Stomach (tissue), 9 donors: ENCODE data around the gene CLDN7. TPM values are rescaled to one million over a fixed set of nuclear protein-coding genes. Genes with fewer than 3 reads are reported as not detected.
A peak's percentile ranks its signal among the peaks of the same experiment; 100 is the strongest.

Source experiments
- DNase-seq, 2 donors: peaks; one replicate each; pipeline versions ENCODE4 v3.0.0 to v3.0.0-alpha.2; 2013 to 2019
- H3K27ac ChIP-seq, 5 donors: fragments of 200-600 bp in 4 of 5; sonication (generic) in 4 of 5; one replicate each; pipeline ENCODE4 v1.5.1; 2013 to 2019; ENCODE audit warnings: mild to moderate bottlenecking in 1 of 5, moderate library complexity in 1 of 5
- H3K27me3 ChIP-seq, 3 donors: fragments of 200-600 bp; sonication (generic); one replicate each; pipeline ENCODE4 v1.5.1; 2017 to 2019; ENCODE audit warnings: mixed run types in 1 of 3
- H3K36me3 ChIP-seq, 4 donors: fragments of 200-600 bp; sonication (generic); 1 replicate in 3 of 4; 2 replicates in 1 of 4; pipeline ENCODE4 v1.5.1; 2016 to 2019
- H3K4me1 ChIP-seq, 4 donors: fragments of 200-600 bp; sonication (generic); one replicate each; pipeline ENCODE4 v1.5.1; 2016 to 2019
- H3K4me3 ChIP-seq, 4 donors: fragments of 200-600 bp; sonication (generic) in 3 of 4; one replicate each; pipeline ENCODE4 v1.5.1; 2016 to 2019; ENCODE audit warnings: mild to moderate bottlenecking in 1 of 4
- H3K9me3 ChIP-seq, 4 donors: fragments of 200-600 bp; sonication (generic); one replicate each; pipeline ENCODE4 v1.5.1; 2016 to 2019
- EP300 ChIP-seq: sonication (generic); formaldehyde crosslinking; IDR thresholded peaks from one replicate; pipeline ENCODE4 v1.6.1; 2017; ENCODE audit warnings: antibody characterized with exemption
- POLR2A ChIP-seq, 4 donors: fragments of 450-650 bp; IDR thresholded peaks; one replicate each; pipeline ENCODE4 v1.6.1; 2016; ENCODE audit warnings: antibody characterized with exemption in 4 of 4, control low read depth in 2 of 4, mild to moderate bottlenecking in 1 of 4, moderate library complexity in 1 of 4
- POLR2AphosphoS5 ChIP-seq, 3 donors: sonication (generic); formaldehyde crosslinking; IDR thresholded peaks; one replicate each; pipeline ENCODE4 v1.6.1; 2016; ENCODE audit warnings: antibody characterized with exemption in 3 of 3
- WGBS, 5 donors: extraction: QIAGEN DNeasy Blood & Tissue Kit in 3 of 5; methylation state at CpG; one replicate each; pipeline versions ENCODE4 v1.1.5 to v1.1.7; 2013 to 2018; 5-methylcytosine and 5-hydroxymethylcytosine counted together
- intact Hi-C: fragments of 100-400 bp; cut with DNase I; formaldehyde crosslinking; loops from one replicate; pipeline ENCODE4 v1.15.1; 2023; ENCODE audit warnings: low total_unique reads
- polyA plus RNA-seq, 3 donors: library from polyadenylated mRNA; stranded (reverse); fragments of 200-250 nt; gene quantifications; one replicate each; pipeline ENCODE4 v1.2.3, GENCODE V29; 2013
- total RNA-seq, 5 donors: library from RNA; depleted of rRNA; stranded (reverse); fragments of >200 nt; gene quantifications; one replicate each; pipeline versions ENCODE4 v1.1.0 to v1.2.3, GENCODE V29; 2014 to 2016
- TF ChIP-seq, protein P1 (sequence below), 7 experiments: fragments of 450-650 bp in 4 of 7; fragments of 200-600 bp in 3 of 7; sonication (generic) in 3 of 7; IDR thresholded peaks; one replicate each; pipeline ENCODE4 v1.5.1; 2016 to 2019; ENCODE audit warnings: antibody characterized with exemption in 7 of 7, control low read depth in 2 of 7, mild to moderate bottlenecking in 1 of 7
- donor health status: healthy with polysubstance abuse.
- donor health status: Bipolar disorder and iron deficiency.
- donor health status: healthy.

The CLDN7 gene
- total and polyA plus RNA-seq, 8 donors, result 1.8 to 829 (median 13.7) TPM

DNA sequence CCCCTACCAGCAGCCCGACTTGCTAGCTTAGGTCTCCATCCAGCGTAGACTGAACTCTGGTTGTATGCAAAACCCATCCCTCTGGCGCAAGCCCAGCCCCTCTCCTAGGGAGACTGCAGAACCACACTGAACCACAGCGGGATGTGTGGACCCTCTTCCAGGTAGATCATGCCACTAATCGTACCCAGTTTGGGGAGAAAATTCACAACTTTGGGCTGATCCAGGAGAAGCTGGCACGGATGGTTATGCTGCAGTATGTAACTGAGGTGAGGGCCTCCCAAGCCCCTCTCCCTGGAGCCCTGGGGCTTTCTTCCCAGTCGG lies 39.3 kb downstream of the CLDN7 start:
- WGBS, 5 donors, result 70 to 83% (median 75%) methylated on average over 4 to 7 of the region's 7 CpGs
- peaks cover 32 to 68% (median 46%) of the 10 kb centered on the region in 4 donors for H3K4me1 ChIP-seq
- intact Hi-C loops, result no loop called here
- H3K27me3 ChIP-seq, result peaks cover 0 to 3% (median 0%) of the 10 kb centered on the region in 3 donors
- TF ChIP-seq POLR2A (IDR thresholded peaks at IDR 0.05) (no peak), EP300 (no peak), POLR2AphosphoS5 (IDR thresholded peaks at IDR 0.05) (no peak)
- TF ChIP-seq, protein P1, sequence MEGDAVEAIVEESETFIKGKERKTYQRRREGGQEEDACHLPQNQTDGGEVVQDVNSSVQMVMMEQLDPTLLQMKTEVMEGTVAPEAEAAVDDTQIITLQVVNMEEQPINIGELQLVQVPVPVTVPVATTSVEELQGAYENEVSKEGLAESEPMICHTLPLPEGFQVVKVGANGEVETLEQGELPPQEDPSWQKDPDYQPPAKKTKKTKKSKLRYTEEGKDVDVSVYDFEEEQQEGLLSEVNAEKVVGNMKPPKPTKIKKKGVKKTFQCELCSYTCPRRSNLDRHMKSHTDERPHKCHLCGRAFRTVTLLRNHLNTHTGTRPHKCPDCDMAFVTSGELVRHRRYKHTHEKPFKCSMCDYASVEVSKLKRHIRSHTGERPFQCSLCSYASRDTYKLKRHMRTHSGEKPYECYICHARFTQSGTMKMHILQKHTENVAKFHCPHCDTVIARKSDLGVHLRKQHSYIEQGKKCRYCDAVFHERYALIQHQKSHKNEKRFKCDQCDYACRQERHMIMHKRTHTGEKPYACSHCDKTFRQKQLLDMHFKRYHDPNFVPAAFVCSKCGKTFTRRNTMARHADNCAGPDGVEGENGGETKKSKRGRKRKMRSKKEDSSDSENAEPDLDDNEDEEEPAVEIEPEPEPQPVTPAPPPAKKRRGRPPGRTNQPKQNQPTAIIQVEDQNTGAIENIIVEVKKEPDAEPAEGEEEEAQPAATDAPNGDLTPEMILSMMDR (IDR thresholded peaks at IDR 0.05), result no peak
- peak overlapping the region in 1 of 5 donors; percentile 36 for H3K27ac ChIP-seq
- H3K36me3 ChIP-seq, result peaks cover 63 to 71% (median 69%) of the 10 kb centered on the region in 4 donors
- H3K9me3 ChIP-seq, result no peaks in the 10 kb centered on the region
- DNase-seq, result no peak
- H3K4me3 ChIP-seq, result peak overlapping the region in 1 of 4 donors; percentile 9

DNA sequence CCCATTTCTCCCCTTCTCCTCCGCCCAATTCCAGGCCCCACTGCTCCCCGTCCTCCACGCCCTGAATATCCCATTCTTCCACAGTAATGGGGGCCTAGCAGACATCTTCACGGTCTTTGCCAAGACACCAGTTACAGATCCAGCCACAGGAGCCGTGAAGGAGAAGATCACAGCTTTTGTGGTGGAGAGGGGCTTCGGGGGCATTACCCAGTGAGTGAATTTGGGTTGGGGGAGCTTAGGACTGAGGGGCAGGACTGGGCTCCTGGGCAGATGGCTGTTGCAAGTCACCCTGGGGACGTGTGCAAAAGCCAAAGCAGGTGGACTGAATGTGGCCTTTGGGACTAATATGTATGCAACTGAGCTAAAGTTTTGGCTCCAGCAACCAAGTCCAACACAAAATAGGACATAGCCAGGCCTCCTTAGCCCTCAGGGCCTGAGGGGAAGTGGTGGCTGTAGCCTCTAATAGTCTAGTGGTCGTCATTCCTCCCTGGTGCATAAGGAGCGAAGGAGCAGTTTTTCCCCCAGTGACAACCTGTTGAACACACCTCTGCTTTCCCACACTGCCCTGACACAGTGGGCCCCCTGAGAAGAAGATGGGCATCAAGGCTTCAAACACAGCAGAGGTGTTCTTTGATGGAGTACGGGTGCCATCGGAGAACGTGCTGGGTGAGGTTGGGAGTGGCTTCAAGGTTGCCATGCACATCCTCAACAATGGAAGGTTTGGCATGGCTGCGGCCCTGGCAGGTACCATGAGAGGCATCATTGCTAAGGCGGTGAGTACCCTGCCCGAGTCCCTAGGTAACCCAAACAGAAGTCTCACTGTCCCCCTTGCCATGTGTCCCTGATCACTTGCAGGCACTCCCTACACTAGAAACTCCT lies 39.9 kb downstream of the CLDN7 start:
- H3K27me3 ChIP-seq, result peaks cover 0 to 6% (median 0%) of the 10 kb centered on the region in 3 donors
- DNase-seq, result no peak
- no peak for TF ChIP-seq POLR2AphosphoS5 (IDR thresholded peaks at IDR 0.05)
- no peak for TF ChIP-seq POLR2A (IDR thresholded peaks at IDR 0.05)
- no peak for TF ChIP-seq EP300
- TF ChIP-seq, protein P1 (IDR thresholded peaks at IDR 0.05), result no peak
- peak overlapping the region in 3 of 5 donors; percentile 96 to 100 (median 98) for H3K27ac ChIP-seq
- intact Hi-C loops, result no loop called here
- H3K36me3 ChIP-seq, result peaks cover 58 to 65% (median 63%) of the 10 kb centered on the region in 4 donors
- WGBS, 5 donors, result 80 to 87% (median 80%) methylated on average over 14 to 15 of the region's 15 CpGs
- no peaks in the 10 kb centered on the region for H3K9me3 ChIP-seq
- peaks cover 36 to 74% (median 51%) of the 10 kb centered on the region in 4 donors for H3K4me1 ChIP-seq
- H3K4me3 ChIP-seq, result peak overlapping the region in 1 of 4 donors; percentile 92

DNA sequence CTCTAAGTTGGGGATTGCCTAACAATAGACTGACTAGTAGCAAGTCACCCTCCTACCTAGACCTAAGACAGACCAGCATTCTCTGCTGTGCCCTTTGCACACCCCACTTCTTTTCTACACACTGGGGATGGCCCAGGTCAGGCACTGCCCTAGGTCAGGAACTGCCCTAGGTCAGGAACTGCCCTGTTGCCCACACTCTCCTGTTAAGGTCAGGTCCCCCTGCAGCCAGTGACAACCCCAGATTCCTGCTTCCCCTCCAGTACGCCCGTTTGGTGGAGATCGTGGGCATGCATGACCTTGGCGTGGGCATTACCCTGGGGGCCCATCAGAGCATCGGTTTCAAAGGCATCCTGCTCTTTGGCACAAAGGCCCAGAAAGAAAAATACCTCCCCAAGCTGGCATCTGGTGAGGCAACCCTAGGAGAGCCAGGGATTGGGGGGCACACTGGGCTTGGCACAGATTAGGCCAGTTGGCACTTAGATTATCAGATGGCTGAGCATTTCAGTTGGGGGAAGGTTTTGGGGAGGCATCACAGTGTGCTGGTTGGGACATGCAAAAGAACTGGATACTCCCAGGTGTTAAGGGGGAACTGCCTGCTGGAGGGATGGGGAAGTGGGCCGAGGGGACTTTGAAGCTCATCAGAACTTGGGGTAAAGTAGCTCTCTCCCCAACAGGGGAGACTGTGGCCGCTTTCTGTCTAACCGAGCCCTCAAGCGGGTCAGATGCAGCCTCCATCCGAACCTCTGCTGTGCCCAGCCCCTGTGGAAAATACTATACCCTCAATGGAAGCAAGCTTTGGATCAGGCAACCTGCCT lies 40.8 kb downstream of the CLDN7 start:
- H3K27me3 ChIP-seq, result peaks cover 0 to 12% (median 0%) of the 10 kb centered on the region in 3 donors
- H3K4me1 ChIP-seq, result peaks cover 42 to 82% (median 59%) of the 10 kb centered on the region in 4 donors
- H3K9me3 ChIP-seq, result no peaks in the 10 kb centered on the region
- 69 to 78% (median 75%) methylated on average over 9 to 10 of the region's 10 CpGs for WGBS, 5 donors
- DNase-seq, result no peak
- intact Hi-C loops, result no loop called here
- peaks cover 49 to 56% (median 54%) of the 10 kb centered on the region in 4 donors for H3K36me3 ChIP-seq
- no peak for TF ChIP-seq POLR2AphosphoS5 (IDR thresholded peaks at IDR 0.05)
- no peak for TF ChIP-seq POLR2A (IDR thresholded peaks at IDR 0.05)
- TF ChIP-seq, protein P1 (IDR thresholded peaks at IDR 0.05), result no peak
- no peak for TF ChIP-seq EP300
- peak overlapping the region; percentile 93 to 100 (median 98) for H3K27ac ChIP-seq
- H3K4me3 ChIP-seq, result peak overlapping the region in 3 of 4 donors; percentile 74 to 95 (median 92)
